Measurements from ENCODE around the gene SGK2.

- TF ChIP-seq EZH2 (IDR thresholded peaks at IDR 0.05; ENCODE audit: insufficient read depth, poor library complexity, severe bottlenecking): no peak
- no peak for TF ChIP-seq EZH2phosphoT487 (IDR thresholded peaks at IDR 0.05; ENCODE audit: insufficient read depth, low read depth)
These were observed 42.5 kb upstream of the SGK2 start for GRCh38 chr20:43516251-43516824.

Measured in GM23248 (cell line).